ENCODE data around the gene NUAK1. TPM values are rescaled to one million over a fixed set of nuclear protein-coding genes. Genes with fewer than 3 reads are reported as not detected.

The NUAK1 gene
- polyA plus RNA-seq, 1 experiment = 8.3 TPM

- CTCF ChIA-PET = no interaction called here
- no peak for TF ChIP-seq CTCF (IDR thresholded peaks at IDR 0.05; ENCODE audit: low read depth, low read length)
- H3K4me3 ChIP-seq (ENCODE audit: low read depth, low read length) = no peak overlapping the region
- H3K27me3 ChIP-seq (ENCODE audit: control insufficient read depth, insufficient read depth, low read length) = no peaks in the 10 kb centered on the region
- POLR2A ChIA-PET = no interaction called here
- no peak for DNase-seq (ENCODE audit: low read depth, low spot score)
- H3K9me3 ChIP-seq (ENCODE audit: control insufficient read depth, insufficient read depth, low read length) = no peaks in the 10 kb centered on the region
- no peak overlapping the region for H3K27ac ChIP-seq (ENCODE audit: low read depth, low read length)
Observed at GRCh38 chr12:106174876-106175275, 36.1 kb upstream of the NUAK1 start.

- Histone ChIP-seq H3K27ac (ENCODE audit: low read depth, low read length) (no peak overlapping the region), H3K9me3 (ENCODE audit: control insufficient read depth, insufficient read depth, low read length) (no peaks in the 10 kb centered on the region), H3K27me3 (ENCODE audit: control insufficient read depth, insufficient read depth, low read length) (no peaks in the 10 kb centered on the region), H3K4me3 (ENCODE audit: low read depth, low read length) (no peak overlapping the region)
- CTCF ChIA-PET = interaction anchor here (2.1 kb wide), 1 partner anchor 50 kb away, joined by 12 read pairs; no protein-coding TSS in a partner anchor
- no peak for TF ChIP-seq CTCF (IDR thresholded peaks at IDR 0.05; ENCODE audit: low read depth, low read length)
- DNase-seq (ENCODE audit: low read depth, low spot score) = no peak
- POLR2A ChIA-PET = no interaction called here
Observed at GRCh38 chr12:106173442-106173841, 34.7 kb upstream of the NUAK1 start.

DNA sequence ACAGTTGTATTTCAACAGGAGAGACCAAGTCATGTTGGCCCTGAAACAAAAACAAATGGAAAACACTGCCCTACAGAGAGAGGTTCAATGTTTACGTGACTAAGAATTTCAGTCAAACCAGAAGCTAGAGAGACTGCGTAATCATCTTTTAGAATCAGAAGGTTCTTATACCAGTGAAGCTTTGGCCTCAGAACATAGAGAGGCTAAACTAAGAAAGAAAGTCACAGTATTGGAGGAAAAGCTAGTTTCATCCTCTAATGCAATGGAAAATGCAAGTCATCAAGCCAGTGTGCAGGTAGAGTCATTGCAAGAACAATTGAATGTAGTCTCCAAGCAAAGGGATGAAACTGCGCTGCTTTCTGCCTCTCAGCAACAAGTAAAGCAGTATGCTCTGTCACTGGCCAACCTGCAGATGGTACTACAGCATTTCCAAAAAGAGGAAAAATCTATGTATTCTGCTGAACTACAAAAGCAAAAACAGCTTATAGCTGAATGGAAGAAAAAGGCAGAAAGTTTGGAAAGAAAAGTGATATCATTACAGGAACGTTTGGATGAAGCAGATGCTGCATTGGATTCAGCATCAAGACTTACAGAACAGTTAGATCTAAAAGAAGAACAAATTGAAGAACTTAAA, 32.5 kb upstream of the NUAK1 start:
- POLR2A ChIA-PET = interaction anchor here (0.6 kb wide), 1 partner anchor 669 kb away, joined by 3 read pairs; no protein-coding TSS in a partner anchor
- no peak for DNase-seq (ENCODE audit: low read depth, low spot score)
- Histone ChIP-seq H3K27me3 (ENCODE audit: control insufficient read depth, insufficient read depth, low read length) (no peaks in the 10 kb centered on the region), H3K4me3 (ENCODE audit: low read depth, low read length) (no peak overlapping the region), H3K9me3 (ENCODE audit: control insufficient read depth, insufficient read depth, low read length) (no peaks in the 10 kb centered on the region), H3K27ac (ENCODE audit: low read depth, low read length) (no peak overlapping the region)
- CTCF ChIA-PET = interaction anchor here (1.1 to 2.9 kb wide), 5 partner anchors 9 to 751 kb away, joined by 3 to 12 read pairs (median 6); no protein-coding TSS in a partner anchor
- no peak for TF ChIP-seq CTCF (IDR thresholded peaks at IDR 0.05; ENCODE audit: low read depth, low read length)

DNA sequence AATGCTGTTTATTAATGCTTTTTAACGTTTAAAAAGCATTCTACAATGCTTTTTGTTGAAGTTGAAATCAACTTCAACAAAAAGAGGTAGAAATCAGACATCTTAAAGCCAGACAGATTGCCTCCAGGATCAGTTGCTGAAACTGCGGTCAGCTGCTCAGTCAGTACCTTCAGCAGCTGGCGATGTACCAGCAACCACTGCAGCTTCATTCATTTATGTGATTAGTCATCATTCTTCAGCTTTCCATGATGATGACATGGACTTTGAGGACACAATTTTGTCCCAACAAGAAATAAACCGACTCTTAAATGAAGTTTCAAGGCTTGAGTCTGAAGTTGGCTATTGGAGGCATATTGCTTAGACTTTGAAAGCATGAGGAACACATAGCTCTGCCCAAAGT, 31.5 kb upstream of the NUAK1 start:
- no peak overlapping the region for H3K4me3 ChIP-seq (ENCODE audit: low read depth, low read length)
- no peaks in the 10 kb centered on the region for H3K9me3 ChIP-seq (ENCODE audit: control insufficient read depth, insufficient read depth, low read length)
- no peak overlapping the region for H3K27ac ChIP-seq (ENCODE audit: low read depth, low read length)
- H3K27me3 ChIP-seq (ENCODE audit: control insufficient read depth, insufficient read depth, low read length) = no peaks in the 10 kb centered on the region
- no peak for TF ChIP-seq CTCF (IDR thresholded peaks at IDR 0.05; ENCODE audit: low read depth, low read length)
- DNase-seq (ENCODE audit: low read depth, low spot score) = no peak
- POLR2A ChIA-PET = no interaction called here
- CTCF ChIA-PET = interaction anchor here (0.7 to 2.9 kb wide), 4 partner anchors 21 to 1184 kb away, joined by 3 to 11 read pairs (median 6); no protein-coding TSS in a partner anchor

DNA sequence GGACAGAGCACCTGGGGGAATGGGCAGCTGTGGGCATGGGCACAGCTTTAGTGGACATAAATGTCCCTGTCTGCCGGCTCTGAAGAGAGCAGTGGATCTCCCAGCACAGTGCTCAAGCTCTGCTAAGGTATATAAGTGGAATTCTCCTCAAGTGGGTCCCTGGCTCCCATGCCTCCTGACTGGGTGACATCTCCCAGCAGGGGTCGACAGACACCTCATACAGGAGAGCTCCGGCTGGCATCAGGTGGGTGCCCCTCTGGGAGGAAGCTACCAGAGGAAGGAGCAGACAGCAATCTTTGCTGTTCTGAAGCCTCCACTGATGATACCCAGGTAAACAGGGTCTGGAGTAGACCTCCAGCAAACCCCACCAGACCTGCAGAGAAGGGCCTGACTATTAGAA, 25.0 kb upstream of the NUAK1 start:
- Histone ChIP-seq H3K4me3 (ENCODE audit: low read depth, low read length) (no peak overlapping the region), H3K27ac (ENCODE audit: low read depth, low read length) (no peak overlapping the region), H3K27me3 (ENCODE audit: control insufficient read depth, insufficient read depth, low read length) (peaks cover 11% of the 10 kb centered on the region), H3K9me3 (ENCODE audit: control insufficient read depth, insufficient read depth, low read length) (no peaks in the 10 kb centered on the region)
- POLR2A ChIA-PET = no interaction called here
- TF ChIP-seq CTCF (IDR thresholded peaks at IDR 0.05; ENCODE audit: low read depth, low read length) = no peak
- DNase-seq (ENCODE audit: low read depth, low spot score) = no peak
- CTCF ChIA-PET = no interaction called here

Data from AG04450 (cell line).